Bronchus fibroblast of lung (primary cell): Measurements from ENCODE around the gene NCAM1. TPM values are rescaled to one million over a fixed set of nuclear protein-coding genes. Genes with fewer than 3 reads are reported as not detected.

Experiments used
- total RNA-seq: library from RNA; depleted of rRNA; stranded (reverse); fragments of >200 nt; gene quantifications from 2 replicates; pipeline ENCODE4 v1.2.3, GENCODE V29; 2015

NCAM1 gene
- 2.2 and 2.5 TPM in 2 replicates for total RNA-seq

DNA sequence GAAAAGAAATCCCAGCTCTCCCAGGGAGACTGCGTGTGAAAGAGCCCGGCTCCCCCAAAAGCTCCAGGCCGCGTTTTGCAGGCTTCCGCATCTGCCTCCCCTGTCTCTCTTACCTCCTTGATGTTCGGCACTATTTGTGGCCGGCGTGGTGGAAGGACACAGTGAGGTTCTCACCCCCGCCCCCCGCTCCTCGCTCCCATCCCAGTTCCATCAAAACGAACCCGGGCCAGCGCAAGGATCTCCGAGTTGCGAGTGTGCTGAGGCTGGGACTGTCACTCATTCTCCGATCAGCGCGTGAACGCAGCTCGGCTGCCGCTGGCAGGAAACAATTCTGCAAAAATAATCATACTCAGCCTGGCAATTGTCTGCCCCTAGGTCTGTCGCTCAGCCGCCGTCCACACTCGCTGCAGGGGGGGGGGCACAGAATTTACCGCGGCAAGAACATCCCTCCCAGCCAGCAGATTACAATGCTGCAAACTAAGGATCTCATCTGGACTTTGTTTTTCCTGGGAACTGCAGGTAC lies at the start of gene NCAM1:
Gene NCAM1, plus strand, starts transcription at position 275 of the 523 bp plus-strand sequence.

DNA sequence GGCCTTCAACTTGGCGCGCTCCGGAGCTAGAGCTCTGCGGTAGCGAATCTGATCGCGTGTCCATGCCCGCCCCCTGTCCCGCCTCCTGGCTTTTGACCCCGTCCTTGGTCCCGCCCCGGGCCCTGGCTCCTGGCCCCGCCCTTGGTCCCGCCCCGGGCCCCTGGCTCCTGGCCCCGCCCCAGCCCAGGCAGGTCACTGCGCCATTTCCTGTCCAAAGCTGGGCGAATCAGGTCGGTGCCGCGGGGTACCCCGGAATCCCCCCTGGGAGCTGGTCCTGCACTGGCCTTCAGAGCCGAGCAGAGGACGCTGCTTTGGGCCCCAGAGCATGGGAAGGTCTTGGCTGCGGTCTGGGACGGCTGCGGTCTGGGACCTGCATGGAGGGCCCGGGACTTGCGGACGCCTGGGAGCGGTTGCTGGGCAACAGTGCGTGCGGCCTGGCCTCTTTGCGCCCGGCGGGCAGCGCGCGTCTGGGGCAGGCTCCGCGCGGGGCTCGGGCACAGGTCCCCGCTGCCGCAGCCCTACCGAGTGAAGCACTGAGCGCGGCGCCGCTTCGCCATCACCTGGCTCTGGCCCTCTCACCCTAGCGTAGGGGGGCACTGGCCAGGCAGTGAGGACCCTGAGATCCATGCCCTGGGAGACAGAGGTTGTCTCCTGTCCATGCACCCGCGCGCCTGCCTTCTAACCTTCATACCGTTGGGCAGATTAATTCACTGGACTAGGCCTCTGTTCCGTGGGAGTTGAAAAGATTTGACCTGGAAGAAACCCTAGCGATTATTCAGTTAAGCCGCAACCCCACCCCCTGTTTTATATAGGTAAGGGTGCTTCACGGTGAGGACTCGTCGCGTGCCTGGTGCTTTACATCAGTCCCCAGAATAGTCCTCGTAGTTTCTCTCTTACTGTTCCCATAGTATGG lies 353.4 kb downstream of the NCAM1 start, which contains the start of gene TTC12:
Gene TTC12, plus strand, starts transcription at position 195 of the 913 bp plus-strand sequence. CDS start 1,675 bp downstream, outside the sequence.

